NCI-H1105 (cell line): ENCODE measurements around the gene ZNF79.
"Not testable (repeated sequence)": the region's sequence is repeated elsewhere in the genome, so short reads cannot be mapped to it uniquely, and the experiment has no call there.

Experiments used
- DNase-seq: peaks from one replicate; lab custom pipeline; 2025; lab: John Stamatoyannopoulos, UW

ZNF79 gene

GRCh38 chr9:127455324-127455992 is 31.3 kb downstream of the ZNF79 start:
- DNase-seq, result no peak

GRCh38 chr9:127457191-127457878 is 33.2 kb downstream of the ZNF79 start:
- no peak for DNase-seq

GRCh38 chr9:127458921-127459320 is 34.7 kb downstream of the ZNF79 start:
- DNase-seq, result no peak

- DNase-seq, result no peak
Observed at GRCh38 chr9:127463382-127463781, 39.2 kb downstream of the ZNF79 start.

- DNase-seq, result no peak
Observed at GRCh38 chr9:127463911-127464310, 39.7 kb downstream of the ZNF79 start.

- DNase-seq, result not testable (repeated sequence)
Observed at GRCh38 chr9:127466407-127466917, 42.3 kb downstream of the ZNF79 start.

- no peak for DNase-seq
Observed at GRCh38 chr9:127467621-127468020, 43.4 kb downstream of the ZNF79 start.

GRCh38 chr9:127470662-127471061 is 46.5 kb downstream of the ZNF79 start:
- no peak for DNase-seq

- no peak for DNase-seq
Observed at GRCh38 chr9:127473501-127473900, 49.3 kb downstream of the ZNF79 start.

GRCh38 chr9:127473932-127474331 is 49.8 kb downstream of the ZNF79 start:
- DNase-seq, result no peak

- DNase-seq, result no peak
Observed at GRCh38 chr9:127474592-127474991, 50.4 kb downstream of the ZNF79 start.

GRCh38 chr9:127479507-127480081 is 55.4 kb downstream of the ZNF79 start:
- DNase-seq, result no peak

GRCh38 chr9:127482662-127483061 is 58.5 kb downstream of the ZNF79 start:
- no peak for DNase-seq

- DNase-seq, result no peak
Observed at GRCh38 chr9:127485995-127486394, 61.8 kb downstream of the ZNF79 start.

GRCh38 chr9:127488946-127489345 is 64.8 kb downstream of the ZNF79 start:
- DNase-seq, result no peak

- no peak for DNase-seq
Observed at GRCh38 chr9:127489471-127490115, 65.4 kb downstream of the ZNF79 start.

- DNase-seq, result no peak
Observed at GRCh38 chr9:127490535-127491230, 66.5 kb downstream of the ZNF79 start.

GRCh38 chr9:127491516-127491915 is 67.3 kb downstream of the ZNF79 start:
- DNase-seq, result no peak

- DNase-seq, result no peak
Observed at GRCh38 chr9:127492616-127493015, 68.4 kb downstream of the ZNF79 start.

GRCh38 chr9:127493592-127494303 is 69.6 kb downstream of the ZNF79 start:
- DNase-seq, result no peak

GRCh38 chr9:127494304-127494702 is 70.1 kb downstream of the ZNF79 start:
- no peak for DNase-seq
